Measurements from ENCODE around the gene CLEC16A.

Gene CLEC16A

GRCh38 chr16:10969615-10970014 lies 25.3 kb downstream of the CLEC16A start:
- ATAC-seq: no peak

GRCh38 chr16:10970065-10970464 lies 25.7 kb downstream of the CLEC16A start:
- no peak for ATAC-seq

- ATAC-seq: no peak
These were observed 27.2 kb downstream of the CLEC16A start for GRCh38 chr16:10971560-10971961.

- ATAC-seq: peak; percentile 69 to 70
These were observed 27.9 kb downstream of the CLEC16A start for GRCh38 chr16:10972108-10972818.

- peak; percentile 46 to 57 for ATAC-seq
These were observed 28.6 kb downstream of the CLEC16A start for GRCh38 chr16:10972819-10973464.

- ATAC-seq: no peak
These were observed 32.3 kb downstream of the CLEC16A start for GRCh38 chr16:10976634-10977033.

- ATAC-seq: no peak
These were observed 33.8 kb downstream of the CLEC16A start for GRCh38 chr16:10978124-10978523.

- ATAC-seq: no peak
These were observed 34.6 kb downstream of the CLEC16A start for GRCh38 chr16:10978871-10979446.

GRCh38 chr16:10979717-10980601 lies 35.6 kb downstream of the CLEC16A start:
- no peak for ATAC-seq

GRCh38 chr16:10980813-10981212 lies 36.4 kb downstream of the CLEC16A start:
- no peak for ATAC-seq

GRCh38 chr16:10981697-10982216 lies 37.4 kb downstream of the CLEC16A start:
- ATAC-seq: peak; percentile 76 to 88

GRCh38 chr16:10982465-10983150 lies 38.2 kb downstream of the CLEC16A start:
- ATAC-seq: peak; percentile 59 to 69

- ATAC-seq: no peak
These were observed 38.8 kb downstream of the CLEC16A start for GRCh38 chr16:10983159-10983558.

- ATAC-seq: no peak
These were observed 40.1 kb downstream of the CLEC16A start for GRCh38 chr16:10984509-10984908.

- peak; percentile 47 to 53 for ATAC-seq
These were observed 43.2 kb downstream of the CLEC16A start for GRCh38 chr16:10987361-10988163.

GRCh38 chr16:10988164-10988803 lies 43.9 kb downstream of the CLEC16A start:
- peak; percentile 93 to 95 for ATAC-seq

- ATAC-seq: peak in 1 of 2 donors; percentile 22
These were observed 44.5 kb downstream of the CLEC16A start for GRCh38 chr16:10988879-10989278.

- ATAC-seq: no peak
These were observed 45.2 kb downstream of the CLEC16A start for GRCh38 chr16:10989559-10989958.

GRCh38 chr16:10990378-10990777 lies 46.0 kb downstream of the CLEC16A start:
- no peak for ATAC-seq

GRCh38 chr16:10992112-10992511 lies 47.7 kb downstream of the CLEC16A start:
- ATAC-seq: no peak

GRCh38 chr16:10992797-10993196 lies 48.4 kb downstream of the CLEC16A start:
- ATAC-seq: no peak

Data from activated CD4-positive, CD25-positive, alpha-beta regulatory T cell treated with anti-CD3 and anti-CD28 coated beads, Interleukin-2, amount 50 U/mL, for 24 hours (primary cell).